Measurements from ENCODE around the gene ZNF14. TPM values are rescaled to one million over a fixed set of nuclear protein-coding genes. Genes with fewer than 3 reads are reported as not detected.
"Not testable (repeated sequence)": the region's sequence is repeated elsewhere in the genome, so short reads cannot be mapped to it uniquely, and the experiment has no call there.

The ZNF14 gene
- total and polyA plus RNA-seq, 10 of the 15 experiments (the other 5 are each of a cell fraction or from before 2014, with no cell fraction given), result 2.5 to 7.2 (median 4.6) TPM

DNA sequence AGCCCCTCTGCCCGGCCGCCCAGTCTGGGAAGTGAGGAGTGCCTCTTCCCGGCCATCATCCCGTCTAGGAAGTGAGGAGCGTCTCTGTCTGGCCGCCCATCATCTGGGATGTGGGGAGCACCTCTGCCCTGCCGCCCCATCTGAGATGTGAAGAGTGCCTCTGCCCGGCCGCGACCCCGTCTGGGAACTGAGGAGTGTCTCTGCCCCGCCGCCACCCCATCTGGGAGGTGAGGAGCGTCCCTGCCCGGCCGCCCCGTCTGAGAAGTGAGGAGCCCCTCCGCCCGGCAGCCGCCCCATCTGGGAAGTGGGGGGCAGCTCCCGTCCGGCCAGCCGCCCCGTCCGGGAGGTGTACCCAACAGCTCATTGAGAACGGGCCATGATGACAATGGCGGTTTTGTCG, 37.1 kb upstream of the ZNF14 start:
- H3K27ac ChIP-seq (ENCODE audit: control insufficient read depth, insufficient read depth); FAIRE-seq; H3K4me1 ChIP-seq (ENCODE audit: control insufficient read depth, insufficient read depth, low read length); H3K4me2 ChIP-seq (ENCODE audit: control insufficient read depth, insufficient read depth); POLR2A ChIA-PET; RAD21 ChIA-PET (ENCODE audit: unreplicated experiment); H3K9me3 ChIP-seq (replicated peaks; ENCODE audit: control insufficient read depth, insufficient read depth, low read length); ATAC-seq; H2AFZ ChIP-seq (ENCODE audit: control insufficient read depth, low read depth, low read length); BruUV-seq (replicated peaks); H3K36me3 ChIP-seq (ENCODE audit: control insufficient read depth in 2 of 2, insufficient read depth in 2 of 2, low read length in 1 of 2); intact Hi-C loops (cut with micrococcal nuclease; ENCODE audit: unreplicated experiment); DNase-seq (ENCODE audit: low read depth, low spot score); H4K20me1 ChIP-seq (ENCODE audit: control insufficient read depth, insufficient read depth); SMC1A ChIA-PET (ENCODE audit: uncharacterized antibody, unreplicated experiment); H3K27me3 ChIP-seq (replicated peaks in 1 of 2; ENCODE audit: control insufficient read depth in 2 of 2, insufficient read depth in 2 of 2, low read length in 1 of 2); H3K9ac ChIP-seq (ENCODE audit: control insufficient read depth, insufficient read depth, low read length); CTCF ChIA-PET; H3K79me2 ChIP-seq (ENCODE audit: control insufficient read depth, insufficient read depth, low read length); H3K4me3 ChIP-seq: not testable (repeated sequence)
- 93% methylated on average over 23 of the region's 28 CpGs for WGBS (ENCODE audit: insufficient coverage, insufficient replicate concordance, low lambda C conversion rate, missing lambda C conversion rate)
- in situ Hi-C loops (cut with MboI), result loop anchor here (10.0 kb wide), 1 partner anchor 245 kb away; the partner anchor contains the start of gene YJEFN3

DNA sequence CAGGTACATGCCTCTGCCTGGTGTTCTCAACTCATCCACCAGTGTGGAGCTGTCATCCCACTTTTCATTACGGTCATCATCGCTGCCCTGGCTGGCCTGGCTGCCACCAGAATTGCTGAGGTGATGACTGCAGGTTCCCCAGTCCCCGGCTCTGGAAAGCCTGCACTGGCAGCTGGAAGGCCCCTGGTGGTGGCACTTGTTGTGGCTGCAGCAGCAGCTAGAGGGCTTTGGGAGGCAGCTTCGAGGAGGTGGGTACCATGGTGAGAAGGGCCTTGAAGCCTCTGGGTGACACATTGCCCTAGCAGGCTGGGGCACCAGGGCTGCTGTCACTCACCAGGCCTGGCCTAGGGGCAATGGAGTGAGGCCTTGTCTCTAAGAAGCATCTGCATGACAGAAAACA, 25.3 kb upstream of the ZNF14 start:
- POLR2A ChIA-PET, result no interaction called here
- TF ChIP-seq ZSCAN29 (IDR thresholded peaks at IDR 0.05) (no peak), MYB (IDR thresholded peaks at IDR 0.05; ENCODE audit: borderline replicate concordance, low read depth, low read length) (no peak), DPF2 (IDR thresholded peaks at IDR 0.05) (no peak), TBL1XR1 (IDR thresholded peaks at IDR 0.05; ENCODE audit: low read depth, low read length) (no peak), CBFB (IDR thresholded peaks at IDR 0.05; ENCODE audit: low read depth) (no peak), TAF1 (IDR thresholded peaks at IDR 0.05; ENCODE audit: borderline replicate concordance, low read depth, low read length) (no peak), NFYA (IDR thresholded peaks at IDR 0.05; ENCODE audit: borderline replicate concordance, low read depth, low read length) (no peak), EGR1 (IDR thresholded peaks at IDR 0.05; ENCODE audit: borderline replicate concordance in 1 of 2, low read depth in 2 of 2, low read length in 2 of 2) (no peak), SIN3A (IDR thresholded peaks at IDR 0.05; ENCODE audit: low read depth, low read length) (no peak)
- TF ChIP-seq, protein P1, sequence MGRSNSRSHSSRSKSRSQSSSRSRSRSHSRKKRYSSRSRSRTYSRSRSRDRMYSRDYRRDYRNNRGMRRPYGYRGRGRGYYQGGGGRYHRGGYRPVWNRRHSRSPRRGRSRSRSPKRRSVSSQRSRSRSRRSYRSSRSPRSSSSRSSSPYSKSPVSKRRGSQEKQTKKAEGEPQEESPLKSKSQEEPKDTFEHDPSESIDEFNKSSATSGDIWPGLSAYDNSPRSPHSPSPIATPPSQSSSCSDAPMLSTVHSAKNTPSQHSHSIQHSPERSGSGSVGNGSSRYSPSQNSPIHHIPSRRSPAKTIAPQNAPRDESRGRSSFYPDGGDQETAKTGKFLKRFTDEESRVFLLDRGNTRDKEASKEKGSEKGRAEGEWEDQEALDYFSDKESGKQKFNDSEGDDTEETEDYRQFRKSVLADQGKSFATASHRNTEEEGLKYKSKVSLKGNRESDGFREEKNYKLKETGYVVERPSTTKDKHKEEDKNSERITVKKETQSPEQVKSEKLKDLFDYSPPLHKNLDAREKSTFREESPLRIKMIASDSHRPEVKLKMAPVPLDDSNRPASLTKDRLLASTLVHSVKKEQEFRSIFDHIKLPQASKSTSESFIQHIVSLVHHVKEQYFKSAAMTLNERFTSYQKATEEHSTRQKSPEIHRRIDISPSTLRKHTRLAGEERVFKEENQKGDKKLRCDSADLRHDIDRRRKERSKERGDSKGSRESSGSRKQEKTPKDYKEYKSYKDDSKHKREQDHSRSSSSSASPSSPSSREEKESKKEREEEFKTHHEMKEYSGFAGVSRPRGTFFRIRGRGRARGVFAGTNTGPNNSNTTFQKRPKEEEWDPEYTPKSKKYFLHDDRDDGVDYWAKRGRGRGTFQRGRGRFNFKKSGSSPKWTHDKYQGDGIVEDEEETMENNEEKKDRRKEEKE (IDR thresholded peaks at IDR 0.05), result no peak
- TF ChIP-seq, protein P2, sequence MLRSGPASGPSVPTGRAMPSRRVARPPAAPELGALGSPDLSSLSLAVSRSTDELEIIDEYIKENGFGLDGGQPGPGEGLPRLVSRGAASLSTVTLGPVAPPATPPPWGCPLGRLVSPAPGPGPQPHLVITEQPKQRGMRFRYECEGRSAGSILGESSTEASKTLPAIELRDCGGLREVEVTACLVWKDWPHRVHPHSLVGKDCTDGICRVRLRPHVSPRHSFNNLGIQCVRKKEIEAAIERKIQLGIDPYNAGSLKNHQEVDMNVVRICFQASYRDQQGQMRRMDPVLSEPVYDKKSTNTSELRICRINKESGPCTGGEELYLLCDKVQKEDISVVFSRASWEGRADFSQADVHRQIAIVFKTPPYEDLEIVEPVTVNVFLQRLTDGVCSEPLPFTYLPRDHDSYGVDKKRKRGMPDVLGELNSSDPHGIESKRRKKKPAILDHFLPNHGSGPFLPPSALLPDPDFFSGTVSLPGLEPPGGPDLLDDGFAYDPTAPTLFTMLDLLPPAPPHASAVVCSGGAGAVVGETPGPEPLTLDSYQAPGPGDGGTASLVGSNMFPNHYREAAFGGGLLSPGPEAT (IDR thresholded peaks at IDR 0.05; ENCODE audit: low read depth), result no peak
- TF ChIP-seq, protein P3, sequence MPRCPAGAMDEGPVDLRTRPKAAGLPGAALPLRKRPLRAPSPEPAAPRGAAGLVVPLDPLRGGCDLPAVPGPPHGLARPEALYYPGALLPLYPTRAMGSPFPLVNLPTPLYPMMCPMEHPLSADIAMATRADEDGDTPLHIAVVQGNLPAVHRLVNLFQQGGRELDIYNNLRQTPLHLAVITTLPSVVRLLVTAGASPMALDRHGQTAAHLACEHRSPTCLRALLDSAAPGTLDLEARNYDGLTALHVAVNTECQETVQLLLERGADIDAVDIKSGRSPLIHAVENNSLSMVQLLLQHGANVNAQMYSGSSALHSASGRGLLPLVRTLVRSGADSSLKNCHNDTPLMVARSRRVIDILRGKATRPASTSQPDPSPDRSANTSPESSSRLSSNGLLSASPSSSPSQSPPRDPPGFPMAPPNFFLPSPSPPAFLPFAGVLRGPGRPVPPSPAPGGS (IDR thresholded peaks at IDR 0.05; ENCODE audit: borderline replicate concordance, insufficient read depth, low read depth, low read length, poor library complexity, severe bottlenecking), result no peak

More for the DNA sequence above, 25.3 kb upstream of the ZNF14 start:
- Histone ChIP-seq H3K4me1 (ENCODE audit: control insufficient read depth, insufficient read depth, low read length) (no peaks in the 10 kb centered on the region), H3K79me2 (ENCODE audit: control insufficient read depth, insufficient read depth, low read length) (no peaks in the 10 kb centered on the region), H4K20me1 (ENCODE audit: control insufficient read depth, insufficient read depth) (no peaks in the 10 kb centered on the region), H3K36me3 (ENCODE audit: control insufficient read depth in 2 of 2, insufficient read depth in 2 of 2, low read length in 1 of 2) (no peaks in the 10 kb centered on the region), H3K27ac (ENCODE audit: control insufficient read depth, insufficient read depth) (no peak overlapping the region), H3K4me3 (no peak overlapping the region), H2AFZ (ENCODE audit: control insufficient read depth, low read depth, low read length) (no peak overlapping the region), H3K9ac (ENCODE audit: control insufficient read depth, insufficient read depth, low read length) (no peak overlapping the region), H3K4me2 (ENCODE audit: control insufficient read depth, insufficient read depth) (no peak overlapping the region), H3K9me3 (replicated peaks; ENCODE audit: control insufficient read depth, insufficient read depth, low read length) (peaks cover 5% of the 10 kb centered on the region; the same call in 1 of the 3 replicates), H3K27me3 (replicated peaks in 1 of 2; ENCODE audit: control insufficient read depth in 2 of 2, insufficient read depth in 2 of 2, low read length in 1 of 2) (no peaks in the 10 kb centered on the region)
- no peak for ATAC-seq
- no peak for DNase-seq (ENCODE audit: low read depth, low spot score)
- in situ Hi-C loops (cut with MboI), result no loop called here
- FAIRE-seq, result no peak
- CTCF ChIA-PET, result no interaction called here
- no TSS peak for BruUV-seq (replicated peaks)
- WGBS (ENCODE audit: insufficient coverage, insufficient replicate concordance, low lambda C conversion rate, missing lambda C conversion rate), result 43% methylated on average over 4 of the region's 4 CpGs
- intact Hi-C loops (cut with micrococcal nuclease; ENCODE audit: unreplicated experiment), result no loop called here
- RAD21 ChIA-PET (ENCODE audit: unreplicated experiment), result no interaction called here
- SMC1A ChIA-PET (ENCODE audit: uncharacterized antibody, unreplicated experiment), result no interaction called here

All from GM12878 (cell line).